Hematopoietic multipotent progenitor cell treated with erythropoietin and hydrocortisone succinate and interleukin-3 and kit ligand, for 4 days (in vitro differentiated cells): ENCODE measurements around the gene CMTR1.

Experiments
- DNase-seq: peaks from one replicate; pipeline ENCODE4 v3.0.0-alpha.2; 2015

Gene CMTR1

DNA sequence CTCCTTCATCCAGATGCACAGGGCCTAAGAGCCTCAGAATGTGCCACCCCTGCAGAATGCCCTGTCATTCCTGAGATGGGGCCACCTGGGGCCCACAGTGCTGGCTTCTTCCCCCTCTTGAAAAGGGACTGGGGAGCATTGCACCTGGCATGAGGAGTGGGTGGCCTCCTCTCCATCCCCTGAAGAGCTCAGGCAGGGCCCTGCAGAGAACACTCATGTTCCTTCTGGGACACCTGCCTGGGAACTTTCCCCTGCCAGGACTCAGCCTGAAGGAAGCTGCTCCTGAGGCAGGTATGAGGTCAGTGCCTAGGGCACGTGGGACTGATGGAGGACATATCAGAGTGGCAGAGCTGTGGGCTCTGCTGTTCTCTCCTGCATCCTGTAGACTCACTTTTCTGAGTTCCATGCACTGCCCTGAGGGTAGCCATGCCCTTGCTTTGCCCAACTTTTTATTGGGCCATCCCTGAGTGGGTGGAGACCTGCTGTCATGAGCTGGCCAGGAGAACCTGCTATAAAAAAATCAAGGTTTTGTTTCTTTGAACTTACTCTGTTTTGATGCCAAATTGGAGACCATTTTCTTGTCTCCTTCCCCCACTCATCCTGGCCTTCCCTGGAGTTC lies 47.2 kb downstream of the CMTR1 start:
- DNase-seq, result no peak

DNA sequence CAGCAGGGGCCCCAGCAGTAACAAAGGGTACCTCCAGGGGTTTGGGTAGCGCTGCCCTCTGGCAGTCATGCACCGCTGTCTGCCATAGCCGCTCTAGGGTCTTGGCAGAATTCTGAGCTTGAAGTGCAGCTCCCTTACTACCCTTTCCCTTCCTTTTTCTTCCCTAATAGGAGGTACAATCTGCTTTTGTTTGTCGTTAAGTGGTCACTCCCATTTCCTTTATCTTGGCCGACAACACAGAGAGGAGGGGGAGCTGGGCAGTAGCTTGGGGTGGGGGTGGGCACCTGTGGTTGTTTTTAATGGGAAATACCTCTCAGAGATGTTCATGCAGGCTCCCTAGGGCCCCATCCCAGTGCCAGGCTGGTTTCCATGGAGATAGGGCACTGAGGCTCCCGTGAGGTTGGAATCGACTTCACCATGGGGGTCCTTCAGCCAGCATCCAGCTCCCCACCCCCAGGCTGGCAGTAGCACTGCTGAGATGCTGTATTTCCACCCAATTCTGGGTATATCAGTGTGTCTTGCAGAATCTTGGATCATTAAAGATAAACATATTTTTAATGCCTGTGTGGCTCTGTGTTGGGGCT lies 48.0 kb downstream of the CMTR1 start:
- no peak for DNase-seq

DNA sequence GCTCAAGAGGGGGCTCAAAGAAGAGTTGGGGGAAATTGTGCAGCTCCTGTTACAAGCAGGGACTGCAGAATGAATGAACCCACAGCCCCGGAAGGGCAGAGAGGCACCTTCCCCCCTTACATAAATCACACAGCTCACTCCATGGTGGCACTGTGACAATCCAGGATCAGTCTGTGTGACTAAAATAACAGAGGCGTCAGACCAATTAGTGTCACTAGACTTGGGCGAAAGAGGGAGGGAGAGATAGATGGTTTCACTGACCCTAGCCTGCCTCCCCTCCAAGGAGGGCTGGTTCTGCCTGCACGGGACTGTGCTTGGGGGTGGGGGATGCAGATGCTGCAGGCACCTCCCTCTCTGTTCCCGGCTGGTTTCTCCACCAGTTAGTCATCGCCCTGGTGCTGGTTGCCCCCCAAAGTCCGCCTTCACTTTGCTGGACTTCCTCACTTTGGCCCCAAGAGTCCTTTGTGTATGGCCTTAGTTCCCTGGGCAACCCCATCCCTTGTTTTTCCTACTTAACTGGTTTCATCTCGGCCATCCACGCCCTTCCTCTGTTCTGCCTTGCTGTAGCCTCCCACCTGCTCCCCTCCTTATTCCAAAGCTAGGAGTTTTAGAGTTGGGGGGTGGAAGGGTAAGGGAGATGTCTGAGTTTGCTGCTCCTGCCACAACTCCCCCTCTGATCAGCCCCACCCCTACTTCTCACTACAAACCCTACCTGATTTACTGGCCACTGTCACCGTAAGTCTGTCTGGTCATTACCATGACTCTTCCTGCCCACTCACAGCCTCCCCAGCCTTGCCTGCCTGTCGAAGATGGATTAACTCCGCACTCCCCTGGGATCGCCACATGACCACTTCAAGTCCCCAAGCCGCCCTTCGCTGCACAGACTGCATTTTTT lies 48.9 kb downstream of the CMTR1 start:
- DNase-seq, result no peak

DNA sequence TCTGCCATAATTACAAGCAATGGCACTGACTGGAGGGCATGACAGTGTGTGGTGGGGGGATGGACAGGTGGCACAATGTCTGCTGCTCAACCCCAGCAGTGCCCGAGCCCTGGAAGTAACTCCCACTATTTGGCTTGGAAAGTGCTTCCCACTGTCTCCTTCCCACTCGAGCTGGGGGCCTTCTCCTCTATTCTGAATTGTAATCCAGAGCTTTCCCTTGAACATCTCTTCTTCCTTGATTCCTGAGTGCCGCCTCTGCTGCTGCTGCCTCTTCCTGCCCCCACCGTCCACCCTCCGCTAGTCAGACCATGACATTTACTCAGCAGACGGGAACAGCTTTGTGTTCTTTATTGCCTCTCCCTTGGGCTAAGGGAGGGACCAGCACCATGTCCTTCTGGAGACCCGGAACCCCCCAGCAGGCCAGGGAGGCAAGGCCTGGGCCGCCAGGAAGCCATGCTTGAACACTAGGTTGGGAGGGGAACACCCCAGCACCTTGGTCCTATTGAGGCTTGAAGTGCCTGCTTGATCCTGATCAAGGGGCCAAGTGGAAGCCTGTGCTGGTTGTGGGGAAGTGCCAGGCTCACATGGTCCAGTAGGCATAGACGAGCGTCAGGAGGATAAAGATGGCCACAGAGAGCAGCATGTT lies 49.7 kb downstream of the CMTR1 start:
- DNase-seq, result no peak

DNA sequence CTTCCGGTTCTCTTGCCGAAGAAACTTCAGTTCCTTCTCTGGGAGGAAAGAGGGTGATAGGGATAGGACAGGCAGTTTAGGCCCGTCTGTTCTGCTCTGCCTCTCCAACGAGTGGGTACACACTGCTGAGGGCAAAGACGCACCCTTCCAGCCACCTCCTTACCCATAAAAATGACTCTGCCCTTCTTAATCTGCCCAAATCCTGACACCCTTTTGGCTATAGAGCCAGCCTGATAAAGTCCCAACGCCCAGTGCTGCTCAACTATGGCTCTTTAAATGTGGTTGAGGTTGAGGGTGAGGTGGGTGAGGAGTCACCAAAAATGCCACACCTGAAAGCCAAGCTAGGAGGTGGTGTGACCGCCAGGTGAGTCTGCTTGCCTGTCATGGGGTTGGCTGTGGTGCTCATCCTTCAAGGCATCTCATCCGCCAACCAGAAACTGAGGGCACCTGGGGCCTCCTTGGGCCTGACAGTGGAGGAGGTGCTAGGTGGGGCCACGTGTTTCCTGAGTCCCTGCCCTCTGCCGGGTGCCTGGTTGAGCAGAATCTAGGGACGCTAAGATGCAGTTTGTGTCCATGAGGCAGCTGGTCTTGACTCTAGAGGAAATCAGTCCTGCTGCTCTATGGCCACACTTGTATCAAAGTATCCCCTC lies 50.4 kb downstream of the CMTR1 start:
- no peak for DNase-seq

DNA sequence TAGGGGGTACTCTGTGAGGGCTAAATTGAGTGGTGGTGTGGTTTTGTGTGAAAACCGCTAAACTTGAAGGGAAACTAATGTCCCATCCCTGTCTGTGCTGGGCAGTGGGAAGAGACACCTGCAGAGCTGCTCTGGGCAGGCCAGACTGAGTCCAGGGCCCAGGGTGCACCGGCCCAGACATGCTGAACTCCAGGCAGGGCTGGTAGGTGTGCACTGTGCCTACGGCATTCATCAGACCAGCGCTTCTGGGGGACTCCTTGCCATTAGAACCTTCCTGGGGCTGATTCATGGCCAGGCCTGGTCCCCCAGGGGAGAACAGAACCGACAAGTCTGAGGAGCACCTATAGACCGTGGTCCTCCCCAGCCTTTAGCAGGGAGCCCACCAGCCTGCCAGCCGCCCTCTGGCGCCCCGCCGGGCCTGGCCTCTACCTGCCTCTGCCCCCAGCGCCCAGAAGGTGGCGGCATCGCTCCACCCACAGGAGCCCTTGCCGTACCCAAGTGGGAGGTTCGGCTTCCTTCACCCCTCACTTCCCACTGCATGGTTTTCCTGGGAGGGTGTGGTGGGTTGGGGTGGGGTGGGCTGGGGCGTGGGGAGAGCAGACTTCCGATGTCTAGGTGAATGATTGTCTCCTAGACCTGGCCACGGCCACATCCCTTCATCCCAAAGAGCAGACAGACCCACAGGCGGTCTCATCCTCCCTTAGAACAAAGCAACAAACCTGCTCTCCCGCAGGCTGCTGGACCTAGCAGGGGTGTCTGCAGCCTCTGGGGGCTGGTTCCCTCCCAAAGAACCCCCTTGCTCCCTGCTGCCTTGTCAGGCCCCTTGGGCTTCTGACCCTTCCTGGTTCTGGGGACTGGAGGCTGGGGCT lies 51.1 kb downstream of the CMTR1 start:
- peak; percentile 78 for DNase-seq

DNA sequence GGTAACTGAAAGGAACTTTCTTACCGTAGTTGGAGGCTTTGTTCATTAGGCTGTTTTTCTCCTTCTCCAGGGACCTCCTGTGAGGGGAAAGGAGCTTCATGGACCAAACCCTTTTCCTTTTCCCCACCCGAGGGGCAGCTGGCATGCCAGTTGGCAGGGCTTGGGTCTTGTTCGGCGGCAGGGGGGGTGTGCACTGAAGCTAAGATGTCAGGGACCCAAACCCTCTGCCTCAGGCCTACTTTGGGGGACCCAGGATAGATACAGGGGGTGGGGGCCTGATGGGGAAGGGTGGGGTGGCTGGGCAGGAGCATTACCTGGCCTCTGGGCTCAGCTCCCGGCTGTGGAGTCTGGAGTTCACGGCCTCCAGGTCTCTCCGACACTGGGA lies 51.8 kb downstream of the CMTR1 start:
- DNase-seq, result no peak

DNA sequence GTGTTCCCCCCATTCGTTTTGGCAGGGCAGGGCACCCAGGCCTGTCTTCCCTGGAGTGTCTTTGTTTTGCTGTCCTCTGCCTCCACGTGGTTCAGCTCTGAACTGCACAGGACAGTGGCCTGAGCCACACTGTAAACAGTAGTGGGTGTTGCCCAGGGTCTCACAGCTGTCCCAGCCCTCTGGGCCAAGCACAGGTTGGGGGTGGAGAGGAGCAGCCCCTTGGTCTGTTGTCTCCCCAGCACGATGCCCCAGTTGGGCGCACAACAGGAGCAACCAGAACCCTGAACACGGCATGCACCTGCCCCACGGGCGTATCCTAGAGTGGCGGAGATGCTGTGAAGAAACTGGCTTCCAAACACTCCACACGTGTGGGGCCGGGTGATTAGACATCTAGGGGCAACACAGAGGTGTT lies 52.3 kb downstream of the CMTR1 start:
- no peak for DNase-seq

DNA sequence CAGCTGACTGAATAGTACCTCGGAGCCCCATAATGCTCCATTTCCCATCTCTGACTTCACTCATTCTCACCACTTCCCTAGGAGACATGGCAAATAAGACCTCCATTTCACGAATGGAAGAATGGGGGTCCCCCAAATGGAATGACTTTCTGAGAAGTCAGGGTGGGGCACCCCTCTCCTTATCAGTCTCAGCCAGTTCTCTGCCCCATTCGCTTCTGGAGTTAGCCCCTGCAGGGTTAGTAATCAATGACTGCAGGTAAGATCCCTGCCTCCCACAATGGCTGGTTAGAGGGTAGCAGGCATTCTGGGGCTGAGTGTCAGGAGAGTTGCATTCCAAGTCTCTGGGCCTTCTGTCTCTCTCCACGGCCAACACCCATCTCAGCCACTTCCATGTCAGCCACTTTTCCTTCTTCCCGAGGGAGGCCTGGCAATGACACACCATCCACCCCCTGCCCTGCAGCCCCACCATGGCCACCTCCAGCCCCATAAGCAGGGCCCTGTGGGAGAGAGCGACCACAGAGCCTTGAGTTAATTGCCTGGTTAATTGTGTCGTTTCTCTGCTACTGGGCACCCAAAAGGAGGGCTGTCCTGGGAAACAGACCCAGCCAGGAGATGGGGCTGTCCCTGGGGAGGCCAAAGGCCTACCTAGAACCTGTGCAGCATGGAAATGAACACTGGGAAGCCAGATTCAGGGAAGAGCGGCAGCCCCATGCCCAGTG lies 53.3 kb downstream of the CMTR1 start:
- no peak for DNase-seq

DNA sequence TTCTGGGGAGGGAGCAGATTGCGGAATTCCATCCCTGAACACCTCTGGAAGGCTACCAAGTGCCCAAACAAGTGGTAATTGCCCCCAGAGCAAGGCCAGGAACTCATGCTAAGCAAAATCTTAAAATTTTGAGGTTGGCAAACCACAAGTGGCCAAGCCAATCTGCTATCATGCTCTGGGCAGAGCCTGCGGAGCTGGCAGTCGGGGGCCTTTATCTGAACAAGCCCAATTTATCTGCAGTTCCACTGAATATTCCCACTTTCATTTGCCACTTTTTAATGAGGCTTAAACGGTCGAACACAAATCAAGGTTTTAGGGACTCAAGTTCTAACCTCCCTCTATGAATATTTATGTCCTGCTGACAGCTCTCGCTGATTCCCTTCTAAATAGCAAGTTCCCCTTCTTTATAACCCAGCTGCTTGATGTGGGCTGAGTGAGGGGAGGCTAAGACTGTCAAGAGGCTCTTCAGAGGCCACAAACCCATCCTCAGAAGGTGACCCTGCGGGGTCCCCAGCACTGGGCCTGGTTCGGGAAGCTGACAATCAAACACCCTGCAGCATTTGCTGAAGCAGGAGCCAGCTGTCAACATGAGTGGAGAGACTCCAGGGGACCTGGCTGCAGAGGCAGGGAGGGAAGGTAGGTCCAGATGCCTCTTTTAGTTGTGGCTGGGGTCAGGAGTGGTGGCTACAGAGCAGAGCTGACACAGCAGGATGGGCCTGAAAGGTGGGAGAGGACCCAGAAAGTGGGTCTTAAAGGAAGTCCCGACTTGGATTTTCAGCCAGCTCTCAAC lies 54.8 kb downstream of the CMTR1 start:
- peak; percentile 63 for DNase-seq

DNA sequence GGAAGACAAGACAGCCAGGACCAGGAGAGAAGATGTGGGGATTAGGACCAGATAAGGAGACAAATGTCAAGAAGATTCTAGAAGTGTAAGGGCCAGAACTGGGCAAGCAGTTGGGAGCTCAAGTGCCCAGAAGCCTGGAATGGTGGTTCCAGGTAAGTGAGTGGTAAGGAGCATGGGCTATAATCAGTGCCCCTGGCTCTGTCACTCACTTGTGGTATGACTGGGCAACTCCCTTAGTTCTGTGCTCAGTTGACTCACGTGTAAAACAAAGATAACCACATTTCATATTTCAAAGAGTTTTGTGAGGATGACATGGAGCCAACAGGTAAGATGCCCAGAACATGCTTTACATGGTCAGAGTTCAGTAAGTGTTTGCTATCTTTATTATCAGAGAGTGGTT lies 55.5 kb downstream of the CMTR1 start:
- no peak for DNase-seq

DNA sequence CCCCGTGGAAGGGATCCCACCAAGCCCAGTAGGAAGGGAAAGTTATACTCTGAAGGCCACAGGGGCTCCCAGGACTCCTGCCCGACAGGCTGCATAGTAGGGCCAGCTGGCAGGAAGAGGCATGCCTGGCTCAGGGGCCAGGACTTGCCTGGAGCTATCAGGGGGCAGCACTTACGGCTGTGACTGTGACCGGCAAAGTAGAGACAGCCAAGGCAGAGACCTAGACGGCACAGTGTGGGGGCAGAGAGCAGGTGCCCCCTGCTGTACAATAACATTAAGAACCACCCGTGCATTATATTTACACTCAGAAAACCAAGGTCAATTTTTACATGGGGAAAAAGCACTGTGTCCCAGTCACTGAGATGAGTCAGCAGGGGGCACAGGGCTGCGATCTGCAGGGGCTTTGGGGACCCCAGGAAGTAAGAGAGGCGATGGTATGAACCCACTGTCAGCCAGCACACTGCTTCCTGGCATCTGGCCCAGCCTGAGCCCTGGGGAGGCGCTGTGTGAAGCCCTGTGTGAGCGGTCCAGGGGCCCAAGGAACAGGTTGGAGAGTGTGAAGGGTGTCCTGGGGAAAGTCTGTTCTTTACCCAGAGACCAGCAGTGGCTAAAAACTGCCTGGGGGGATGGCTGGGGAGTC lies 56.8 kb downstream of the CMTR1 start:
- DNase-seq, result peak; percentile 59

DNA sequence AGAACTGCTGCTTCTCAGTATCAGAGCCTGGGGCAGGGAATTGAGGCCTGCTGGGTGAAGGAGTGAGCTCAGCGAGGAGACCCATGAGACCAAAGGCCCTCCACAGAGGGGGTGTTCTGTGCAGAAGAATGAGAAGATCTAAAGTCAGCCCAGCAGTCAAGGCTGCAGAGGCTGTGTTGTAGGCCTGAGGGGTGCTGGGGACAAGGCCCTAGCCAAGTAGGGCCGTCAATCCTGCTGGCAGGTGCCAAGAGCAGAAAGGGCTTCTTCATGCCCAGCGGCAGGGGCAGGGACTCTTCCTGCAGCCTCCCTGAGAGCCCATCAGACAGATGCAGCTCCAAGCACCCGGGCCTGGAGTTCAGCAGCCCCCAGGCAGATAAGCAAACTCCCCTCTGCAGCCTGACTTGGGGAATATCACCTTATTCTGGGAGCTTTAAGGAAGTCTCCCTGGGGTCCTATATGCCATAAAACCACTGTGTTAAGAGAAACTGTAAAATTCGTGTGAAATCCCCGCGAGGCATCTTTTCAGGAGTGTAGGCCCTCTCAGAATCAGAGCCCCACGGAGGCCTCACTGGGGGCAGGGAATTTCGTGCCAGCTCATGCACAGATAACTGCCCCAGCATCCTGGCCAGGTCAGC lies 57.6 kb downstream of the CMTR1 start:
- no peak for DNase-seq

DNA sequence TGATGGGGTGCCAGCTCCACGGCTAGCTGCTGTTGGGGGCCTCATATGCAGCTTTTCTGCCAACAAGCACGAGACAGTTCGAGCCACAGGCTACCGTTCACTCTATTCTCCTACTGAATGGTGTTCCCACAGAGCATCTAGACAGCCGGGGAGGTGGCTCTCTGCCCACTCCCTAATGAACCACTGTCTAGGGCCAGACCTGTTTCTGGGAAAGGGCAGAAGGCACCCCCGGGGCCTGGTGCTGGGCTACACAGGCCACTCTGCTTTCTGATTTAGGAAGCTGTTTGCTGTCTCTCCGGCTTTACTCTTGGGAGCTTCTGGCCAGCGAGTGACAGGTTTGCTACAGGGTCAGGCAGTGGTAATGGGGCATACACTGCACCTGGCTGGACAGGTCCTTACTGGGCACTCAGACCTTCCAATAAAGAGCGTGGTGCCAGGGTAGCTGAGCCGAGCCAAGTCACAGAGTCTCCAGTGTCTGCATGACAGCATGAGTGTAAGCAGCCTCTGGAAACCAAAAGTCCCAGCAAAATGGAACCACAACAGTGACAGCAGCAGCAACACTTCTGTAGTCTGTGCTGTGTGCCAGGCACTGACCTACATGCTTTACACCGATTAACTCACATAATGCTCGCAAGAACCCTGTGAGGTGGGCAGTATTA lies 58.3 kb downstream of the CMTR1 start:
- no peak for DNase-seq

DNA sequence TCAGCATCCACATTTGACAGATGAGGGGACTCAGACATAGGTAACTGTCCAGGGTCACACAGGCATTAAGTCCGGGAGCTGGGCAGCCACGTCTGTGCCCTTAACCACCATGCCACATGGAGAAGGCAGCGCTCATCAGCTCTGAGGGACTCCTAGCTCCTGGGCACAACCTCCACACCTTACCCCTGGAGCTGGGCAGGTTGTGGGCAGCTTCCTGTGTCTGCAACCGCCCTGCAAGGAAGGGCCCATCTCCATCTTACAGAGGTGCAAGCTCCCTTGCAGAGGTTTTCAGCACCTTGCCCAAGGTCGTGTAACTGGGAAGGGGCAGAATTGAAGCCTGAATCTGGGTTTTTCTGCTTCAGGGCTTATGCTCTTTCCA lies 58.8 kb downstream of the CMTR1 start:
- DNase-seq, result no peak

DNA sequence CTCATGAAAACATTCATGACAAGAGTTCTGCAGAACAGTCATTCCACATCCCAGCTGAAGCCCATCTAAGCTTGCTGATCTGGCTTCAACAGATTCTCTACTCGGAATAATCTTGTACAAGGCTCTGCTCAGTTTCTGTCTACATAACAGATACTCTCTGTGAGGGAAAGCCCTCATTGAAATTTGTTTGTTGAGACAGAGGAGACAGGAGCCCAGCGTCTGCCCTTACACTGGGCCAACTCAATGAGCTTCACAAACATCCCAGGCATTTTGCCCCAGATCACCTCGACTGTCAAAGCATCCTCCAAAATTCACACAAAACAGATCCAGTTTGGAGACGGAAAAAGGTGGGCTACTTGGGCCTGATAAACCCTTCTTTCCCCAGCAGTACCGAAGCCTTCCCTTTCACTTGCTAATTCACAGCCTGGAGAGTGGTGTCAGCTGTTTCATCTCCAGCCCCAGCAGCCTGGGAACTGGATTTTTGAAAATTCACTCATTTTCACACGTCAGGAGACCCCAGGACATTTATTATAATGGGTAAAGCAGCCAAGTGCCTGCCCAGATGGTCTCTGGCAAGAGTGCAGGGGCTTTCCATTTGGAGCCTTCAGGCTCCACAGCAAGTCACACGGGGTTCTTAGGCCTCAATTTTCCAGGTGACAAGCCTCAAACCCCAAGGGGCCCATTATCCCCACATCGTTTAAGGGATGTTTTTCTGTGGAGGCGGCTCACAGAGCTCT lies 59.4 kb downstream of the CMTR1 start:
- no peak for DNase-seq

DNA sequence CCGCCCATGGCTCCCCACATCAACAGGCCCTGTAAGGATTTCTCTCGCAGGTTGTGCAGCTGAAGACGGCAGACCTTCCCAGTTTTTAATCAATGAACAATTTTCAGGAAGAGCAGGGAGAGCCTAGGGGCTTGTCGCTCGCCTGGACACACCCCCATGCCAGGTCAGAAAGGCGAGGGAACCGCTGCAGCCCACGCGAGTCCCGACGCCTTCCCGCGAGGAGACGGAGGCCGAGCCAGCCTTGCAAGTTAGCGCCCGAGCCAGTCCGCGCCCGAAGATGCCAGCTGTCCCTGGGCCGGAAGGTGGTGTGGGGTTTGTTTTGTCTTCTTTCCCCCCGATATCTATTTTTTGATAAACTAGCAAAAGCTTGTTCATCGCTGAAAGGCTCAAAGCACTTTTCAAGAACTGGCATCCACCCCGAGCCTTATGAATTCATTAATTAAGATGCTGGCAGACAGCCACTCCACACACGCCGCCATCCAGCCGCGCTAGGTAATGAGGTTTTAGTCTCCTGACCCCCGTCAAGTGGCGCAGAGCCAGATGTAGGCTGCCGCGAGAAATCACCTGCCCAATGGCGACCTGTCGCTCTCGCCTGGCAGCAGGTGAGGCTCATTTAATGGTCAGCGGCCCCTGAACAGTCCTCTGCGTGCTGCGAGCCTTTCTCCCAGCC lies 60.1 kb downstream of the CMTR1 start:
- no peak for DNase-seq

DNA sequence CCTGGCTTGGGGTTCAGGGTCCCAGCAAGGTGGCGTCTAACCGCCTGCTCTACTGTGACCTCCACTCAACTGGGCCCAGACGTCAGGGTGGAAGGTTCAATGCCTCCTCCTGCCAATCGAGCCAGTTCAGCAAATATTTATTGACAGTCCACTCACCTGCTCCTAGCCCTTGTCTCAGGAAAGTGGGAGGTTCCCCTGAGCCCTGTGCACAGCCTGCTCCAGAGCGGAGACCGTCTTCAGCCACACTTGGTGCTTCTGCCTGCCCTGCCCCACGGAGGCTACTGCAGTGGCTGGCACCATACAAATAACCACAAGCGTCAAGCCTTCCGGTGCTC lies 60.6 kb downstream of the CMTR1 start:
- DNase-seq, result no peak
